Gastroesophageal sphincter (tissue), 4 donors: ENCODE measurements around the gene ZCCHC7. TPM values are rescaled to one million over a fixed set of nuclear protein-coding genes. Genes with fewer than 3 reads are reported as not detected.

ENCODE experiments used
- ATAC-seq: fragments of 150-250 bp; one replicate; pipeline ENCODE4 v1.9.1; 2016; ENCODE audit warnings: mild to moderate bottlenecking, moderate library complexity
- H3K27ac ChIP-seq, 4 donors: fragments of 200-600 bp; sonication (generic) in 3 of 4; 1 replicate in 3 of 4; 2 replicates in 1 of 4; pipeline ENCODE4 v1.5.1; 2016 to 2019
- H3K27me3 ChIP-seq: fragments of 200-600 bp; sonication (generic); one replicate; pipeline ENCODE4 v1.5.1; 2019
- H3K36me3 ChIP-seq, 2 donors: fragments of 200-600 bp; sonication (generic); one replicate each; pipeline ENCODE4 v1.5.1; 2019; ENCODE audit warnings: control low read depth in 1 of 2
- H3K4me1 ChIP-seq, 3 donors: fragments of 200-600 bp; sonication (generic); 1 replicate in 2 of 3; 2 replicates in 1 of 3; pipeline ENCODE4 v1.5.1; 2016 to 2019; ENCODE audit warnings: control low read depth in 2 of 3
- H3K4me3 ChIP-seq, 2 donors: fragments of 200-600 bp; sonication (generic); one replicate each; pipeline ENCODE4 v1.5.1; 2019; ENCODE audit warnings: mild to moderate bottlenecking in 1 of 2, moderate library complexity in 1 of 2
- H3K9me3 ChIP-seq, 3 donors: fragments of 200-600 bp; sonication (generic); one replicate each; pipeline ENCODE4 v1.5.1; 2017 to 2019; ENCODE audit warnings: control low read depth in 2 of 3
- EP300 ChIP-seq: sonication (generic); formaldehyde crosslinking; IDR thresholded peaks from one replicate; pipeline ENCODE4 v1.6.1; 2017; ENCODE audit warnings: antibody characterized with exemption, mild to moderate bottlenecking
- POLR2A ChIP-seq, 2 donors: fragments of 450-650 bp; IDR thresholded peaks; one replicate each; pipeline ENCODE4 v1.6.1; 2017; ENCODE audit warnings: antibody characterized with exemption in 2 of 2, mild to moderate bottlenecking in 2 of 2, moderate library complexity in 1 of 2
- POLR2AphosphoS5 ChIP-seq: sonication (generic); formaldehyde crosslinking; IDR thresholded peaks from one replicate; pipeline ENCODE4 v1.6.1; 2017; ENCODE audit warnings: antibody characterized with exemption
- WGBS, 2 donors: methylation state at CpG; one replicate each; pipeline ENCODE4 v1.1.5; 2018; ENCODE audit warnings: low coverage in 1 of 2; 5-methylcytosine and 5-hydroxymethylcytosine counted together
- total RNA-seq, 4 donors: library from RNA; depleted of rRNA; stranded (reverse); fragments of >200 nt; gene quantifications; one replicate each; pipeline ENCODE4 v1.1.0, GENCODE V29; 2016
- TF ChIP-seq, protein P1 (sequence below), 4 experiments: fragments of 200-600 bp in 2 of 4; fragments of 450-650 bp in 2 of 4; sonication (generic) in 1 of 4; IDR thresholded peaks; one replicate each; pipeline ENCODE4 v1.5.1; 2017 to 2019; ENCODE audit warnings: antibody characterized with exemption in 4 of 4, mild to moderate bottlenecking in 2 of 4, moderate library complexity in 2 of 4

Gene ZCCHC7
- total RNA-seq, 4 donors from 2014 or later, result 12.1 to 23.5 (median 17.6) TPM

DNA sequence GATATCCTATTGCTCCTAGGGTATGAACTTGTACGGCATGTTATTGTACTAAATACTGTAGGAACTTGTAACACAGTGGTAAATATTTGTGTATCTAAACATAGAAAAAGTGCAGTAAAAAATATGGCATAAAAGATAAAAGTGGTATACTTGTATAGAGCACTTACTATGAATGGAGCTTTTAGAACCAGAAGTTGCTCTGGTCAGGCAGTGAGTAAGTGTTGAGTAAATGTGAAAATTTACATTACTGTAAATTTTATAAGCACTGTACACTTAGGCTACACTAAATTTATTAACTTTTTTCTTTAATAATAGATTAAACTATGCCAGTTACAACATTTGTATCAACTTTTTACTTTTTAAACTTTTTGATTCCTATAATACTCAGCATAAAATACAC lies 109.1 kb downstream of the ZCCHC7 start:
- no peak for TF ChIP-seq EP300
- TF ChIP-seq POLR2A (IDR thresholded peaks at IDR 0.05), result no peak
- TF ChIP-seq, protein P1, sequence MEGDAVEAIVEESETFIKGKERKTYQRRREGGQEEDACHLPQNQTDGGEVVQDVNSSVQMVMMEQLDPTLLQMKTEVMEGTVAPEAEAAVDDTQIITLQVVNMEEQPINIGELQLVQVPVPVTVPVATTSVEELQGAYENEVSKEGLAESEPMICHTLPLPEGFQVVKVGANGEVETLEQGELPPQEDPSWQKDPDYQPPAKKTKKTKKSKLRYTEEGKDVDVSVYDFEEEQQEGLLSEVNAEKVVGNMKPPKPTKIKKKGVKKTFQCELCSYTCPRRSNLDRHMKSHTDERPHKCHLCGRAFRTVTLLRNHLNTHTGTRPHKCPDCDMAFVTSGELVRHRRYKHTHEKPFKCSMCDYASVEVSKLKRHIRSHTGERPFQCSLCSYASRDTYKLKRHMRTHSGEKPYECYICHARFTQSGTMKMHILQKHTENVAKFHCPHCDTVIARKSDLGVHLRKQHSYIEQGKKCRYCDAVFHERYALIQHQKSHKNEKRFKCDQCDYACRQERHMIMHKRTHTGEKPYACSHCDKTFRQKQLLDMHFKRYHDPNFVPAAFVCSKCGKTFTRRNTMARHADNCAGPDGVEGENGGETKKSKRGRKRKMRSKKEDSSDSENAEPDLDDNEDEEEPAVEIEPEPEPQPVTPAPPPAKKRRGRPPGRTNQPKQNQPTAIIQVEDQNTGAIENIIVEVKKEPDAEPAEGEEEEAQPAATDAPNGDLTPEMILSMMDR (IDR thresholded peaks at IDR 0.05), result no peak
- TF ChIP-seq POLR2AphosphoS5, result no peak
- H3K36me3 ChIP-seq, result peaks cover 0 to 10% of the 10 kb centered on the region in 2 donors
- H3K4me3 ChIP-seq, result no peak overlapping the region
- no peak overlapping the region for H3K27ac ChIP-seq
- 100% methylated on average over 1 of the region's 1 CpG for WGBS, 2 donors
- H3K4me1 ChIP-seq, result no peaks in the 10 kb centered on the region
- H3K9me3 ChIP-seq, result no peaks in the 10 kb centered on the region
- ATAC-seq, result no peak
- H3K27me3 ChIP-seq, result no peaks in the 10 kb centered on the region

DNA sequence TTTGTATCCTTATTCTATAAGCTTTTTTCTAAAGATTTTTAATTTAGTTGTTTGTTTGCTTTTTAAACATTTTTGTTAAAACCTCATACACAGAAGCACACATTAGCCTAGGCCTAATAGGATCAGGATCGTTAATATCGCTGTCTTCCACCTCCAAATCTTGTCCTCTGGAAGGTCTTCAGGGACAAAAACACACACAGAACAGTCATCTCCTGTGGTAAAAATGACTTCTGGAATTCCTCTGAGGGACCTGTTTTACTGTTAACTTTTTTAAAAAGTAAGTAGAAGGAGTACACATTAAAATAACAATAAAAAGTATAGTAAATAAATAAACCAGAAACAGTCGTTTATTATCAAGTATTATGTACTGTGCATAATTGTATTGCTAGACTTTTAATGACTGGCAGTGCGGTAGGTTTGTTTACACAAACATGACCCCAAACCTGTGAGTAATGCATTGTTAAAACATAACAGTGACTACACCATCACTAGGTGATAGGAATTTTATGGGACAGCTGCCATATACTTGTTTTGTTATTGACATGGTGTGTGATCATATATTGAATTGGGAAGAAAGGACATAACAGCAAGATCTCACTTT lies 109.6 kb downstream of the ZCCHC7 start:
- no peaks in the 10 kb centered on the region for H3K4me1 ChIP-seq
- H3K27me3 ChIP-seq, result no peaks in the 10 kb centered on the region
- H3K27ac ChIP-seq, result no peak overlapping the region
- H3K4me3 ChIP-seq, result no peak overlapping the region
- no peaks in the 10 kb centered on the region for H3K9me3 ChIP-seq
- peaks cover 0 to 10% of the 10 kb centered on the region in 2 donors for H3K36me3 ChIP-seq
- TF ChIP-seq, protein P1 (IDR thresholded peaks at IDR 0.05), result no peak
- no peak for TF ChIP-seq POLR2A (IDR thresholded peaks at IDR 0.05)
- TF ChIP-seq POLR2AphosphoS5, result no peak
- no peak for TF ChIP-seq EP300
- no peak for ATAC-seq
- 74 to 89% methylated on average over 3 to 4 of the region's 4 CpGs for WGBS, 2 donors

DNA sequence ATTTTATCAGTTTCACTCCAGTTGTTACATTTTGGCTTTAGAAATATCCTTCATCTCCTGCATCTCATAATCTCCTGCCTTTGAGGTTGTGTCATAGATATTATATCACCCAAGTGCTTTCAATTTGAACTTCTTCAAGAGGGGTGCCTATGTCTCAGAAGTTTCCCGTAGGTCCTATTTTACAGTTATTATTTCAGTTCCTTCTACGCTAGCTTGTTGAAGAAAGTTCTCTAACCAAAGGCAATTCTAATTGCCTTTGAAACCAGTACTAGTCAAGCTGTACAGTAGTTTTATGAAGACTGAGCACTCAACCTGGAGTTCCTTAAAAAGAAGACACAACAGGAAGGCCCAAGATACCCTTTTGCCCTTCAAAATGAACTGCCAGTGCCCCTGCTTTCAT lies 116.4 kb downstream of the ZCCHC7 start:
- no peak for ATAC-seq
- no peaks in the 10 kb centered on the region for H3K9me3 ChIP-seq
- H3K27me3 ChIP-seq, result no peaks in the 10 kb centered on the region
- H3K36me3 ChIP-seq, result peaks cover 0 to 10% of the 10 kb centered on the region in 2 donors
- no peak overlapping the region for H3K27ac ChIP-seq
- TF ChIP-seq, protein P1 (IDR thresholded peaks at IDR 0.05), result no peak
- TF ChIP-seq POLR2A (IDR thresholded peaks at IDR 0.05) (no peak), POLR2AphosphoS5 (no peak)
- no peak overlapping the region for H3K4me3 ChIP-seq
- no peaks in the 10 kb centered on the region for H3K4me1 ChIP-seq
- WGBS, 2 donors, result 90 to 96% methylated on average over 1 to 2 of the region's 2 CpGs

DNA sequence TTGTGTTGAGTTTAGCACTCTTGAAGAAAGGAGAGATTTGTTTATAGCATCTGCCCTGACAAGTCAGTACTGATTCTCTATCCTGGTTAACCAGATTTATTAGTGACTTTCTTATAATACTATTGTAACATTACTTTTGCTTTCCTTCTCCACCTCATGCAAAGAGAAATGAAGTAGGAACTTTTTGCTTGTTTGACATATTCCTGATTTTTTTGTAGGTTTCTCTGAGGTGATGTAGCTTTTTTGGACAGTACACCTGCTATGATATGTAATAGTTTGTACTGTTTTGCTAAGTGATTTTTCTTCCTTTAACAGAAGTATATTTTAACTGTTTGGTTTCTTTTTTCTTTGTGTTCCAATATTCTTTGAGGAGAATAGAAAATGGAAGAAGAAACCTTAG lies 117.7 kb downstream of the ZCCHC7 start:
- Histone ChIP-seq H3K27me3 (no peaks in the 10 kb centered on the region), H3K36me3 (peaks cover 0 to 10% of the 10 kb centered on the region in 2 donors), H3K27ac (no peak overlapping the region), H3K4me1 (no peaks in the 10 kb centered on the region), H3K4me3 (no peak overlapping the region), H3K9me3 (no peaks in the 10 kb centered on the region)
- no peak for TF ChIP-seq EP300
- TF ChIP-seq, protein P1 (IDR thresholded peaks at IDR 0.05), result no peak
- no peak for ATAC-seq

DNA sequence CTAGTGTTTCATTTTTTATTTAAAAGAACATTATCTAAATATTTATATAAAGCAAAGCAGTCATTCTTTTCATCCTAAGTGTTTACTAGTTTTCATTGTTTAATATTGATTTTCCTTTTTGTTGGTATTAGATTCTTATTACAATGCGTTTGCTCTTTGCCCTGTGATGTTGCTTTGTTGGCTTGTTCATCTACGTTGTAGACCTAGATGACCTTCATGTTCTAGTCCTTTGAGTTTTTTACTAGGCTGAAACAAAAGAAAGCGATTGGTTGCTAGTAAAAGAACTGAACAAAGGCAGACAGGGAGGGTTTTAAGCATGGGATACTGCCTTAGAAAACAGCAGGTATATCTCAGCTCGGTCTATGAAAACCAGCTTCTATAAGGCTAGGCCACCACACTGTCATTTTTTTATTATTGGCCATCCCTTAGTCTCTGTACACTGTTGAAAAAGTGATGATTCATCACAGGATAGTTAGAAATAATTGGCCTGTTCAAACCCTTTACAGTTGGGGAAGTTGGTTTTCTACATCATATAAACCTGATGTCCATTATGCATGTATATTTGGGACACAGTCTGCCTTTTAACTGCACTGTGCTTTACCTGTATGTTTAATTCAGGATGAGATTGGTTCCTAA lies 119.0 kb downstream of the ZCCHC7 start:
- 88 to 93% methylated on average over 4 of the region's 4 CpGs for WGBS, 2 donors
- Histone ChIP-seq H3K4me3 (no peak overlapping the region), H3K36me3 (peaks cover 0 to under 1% of the 10 kb centered on the region in 2 donors), H3K27ac (no peak overlapping the region), H3K9me3 (no peaks in the 10 kb centered on the region), H3K27me3 (no peaks in the 10 kb centered on the region), H3K4me1 (no peaks in the 10 kb centered on the region)
- no peak for TF ChIP-seq POLR2A (IDR thresholded peaks at IDR 0.05)
- TF ChIP-seq EP300, result no peak
- TF ChIP-seq, protein P1 (IDR thresholded peaks at IDR 0.05), result no peak
- no peak for TF ChIP-seq POLR2AphosphoS5
- ATAC-seq, result no peak
